GM10847 (cell line): ENCODE measurements around the gene DHTKD1.

Experiments used
- POLR2A ChIP-seq: IDR thresholded peaks from 2 replicates; pipeline ENCODE4 v1.6.1; 2011; ENCODE audit not compliant: insufficient read length; ENCODE audit errors: extremely low read depth

The DHTKD1 gene

DNA sequence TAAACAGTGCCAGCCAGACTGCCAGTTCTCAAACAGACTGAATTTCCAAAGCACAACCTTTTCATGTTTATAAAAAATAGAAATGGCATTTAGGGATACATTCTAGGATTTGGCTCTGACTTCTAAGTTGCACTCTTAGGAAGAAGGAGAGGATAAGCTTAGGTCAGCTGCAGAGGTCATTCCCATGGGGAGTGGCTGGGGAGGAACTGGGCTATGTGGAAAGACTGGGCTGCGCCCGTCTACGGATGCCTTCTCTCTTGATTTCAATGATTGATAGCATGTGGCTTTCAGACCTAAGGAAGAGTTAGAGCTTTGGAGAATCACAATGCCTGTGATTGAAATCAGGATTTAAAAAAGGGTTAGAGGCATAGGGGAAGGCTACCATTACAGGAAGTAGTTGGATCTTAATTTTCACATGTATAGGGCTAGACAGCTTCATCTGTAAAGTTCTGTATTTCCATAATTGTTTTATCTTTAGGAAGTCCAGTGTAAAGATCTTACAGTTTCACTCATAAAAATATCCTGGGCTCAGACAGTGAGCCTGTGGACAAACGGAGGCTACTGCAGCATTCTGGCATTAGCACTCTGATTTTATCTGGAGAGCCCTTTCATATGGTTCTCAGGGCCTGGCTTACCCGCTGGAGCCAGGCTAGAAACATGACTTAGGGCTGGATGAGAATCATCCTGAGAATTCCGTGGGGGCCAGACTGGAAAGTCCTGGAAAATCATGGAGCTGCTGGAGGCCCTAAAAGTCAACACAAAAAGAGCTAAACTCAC lies 97.4 kb downstream of the DHTKD1 start:
- TF ChIP-seq POLR2A = no peak
